Panc1 (cell line): Measurements from ENCODE around the gene OSTF1. TPM values are rescaled to one million over a fixed set of nuclear protein-coding genes. Genes with fewer than 3 reads are reported as not detected.

Experiments used
- ATAC-seq: fragments of 200-7000 bp; cut with Tn5 transposase; 2 replicates; pipeline ENCODE4 v1.9.1; 2020; ENCODE audit warnings: mild to moderate bottlenecking, moderate library complexity
- BruUV-seq: library from RNA; stranded (reverse); fragments of 400-500 nt; replicated peaks from 2 replicates; lab custom pipeline; 2021; lab: Mats Ljungman, UMichigan
- CTCF ChIA-PET: fragments of 300-600 bp; sonication (Branson Sonifier 250); formaldehyde crosslinking; loops from one replicate; lab custom pipeline; 2022; ENCODE audit warnings: antibody characterized with exemption; lab: Charles Lee
- POLR2A ChIA-PET: fragments of 300-600 bp; sonication (Branson Sonifier 250); formaldehyde crosslinking; loops from one replicate; lab custom pipeline; 2022; ENCODE audit warnings: antibody characterized with exemption; lab: Charles Lee
- DNase-seq: peaks from one replicate; pipeline ENCODE4 v3.0.0-alpha.2; 2010; ENCODE audit warnings: low read depth, low spot score
- H3K27ac ChIP-seq: 2 replicates; pipeline ENCODE4 v1.5.1; 2011; ENCODE audit warnings: mild to moderate bottlenecking, low read length, inconsistent platforms
- H3K27me3 ChIP-seq: fragments of 200-500 bp; sonication (Bioruptor generic); 2 replicates; pipeline ENCODE4 v1.6.0; 2014; ENCODE audit warnings: low read length, inconsistent platforms; ENCODE audit not compliant: control insufficient read depth, insufficient read depth
- H3K36me3 ChIP-seq: fragments of 200-500 bp; sonication (Bioruptor generic); 2 replicates; pipeline ENCODE4 v1.5.1; 2014; ENCODE audit warnings: inconsistent platforms, mild to moderate bottlenecking, low read length, moderate library complexity; ENCODE audit not compliant: control insufficient read depth, insufficient read depth
- H3K4me1 ChIP-seq: 2 replicates; pipeline ENCODE4 v1.5.1; 2011; ENCODE audit warnings: inconsistent platforms, mild to moderate bottlenecking, low read length, moderate library complexity; ENCODE audit not compliant: control insufficient read depth, insufficient read depth
- H3K4me3 ChIP-seq, 2 experiments: 2 replicates each; pipeline ENCODE4 v1.5.1; 2011 to 2012; ENCODE audit warnings: low read depth in 2 of 2, low read length in 2 of 2, mild to moderate bottlenecking in 2 of 2, inconsistent platforms in 1 of 2, moderate library complexity in 1 of 2
- H3K9me3 ChIP-seq: fragments of 200-500 bp; sonication (Bioruptor generic); 2 replicates; pipeline ENCODE4 v1.5.1; 2014; ENCODE audit warnings: low read depth, mild to moderate bottlenecking, inconsistent platforms, low read length, moderate library complexity; ENCODE audit not compliant: control insufficient read depth, insufficient read depth
- POLR2AphosphoS5 ChIP-seq: IDR thresholded peaks from 2 replicates; pipeline ENCODE4 v1.6.1; 2012; ENCODE audit warnings: mild to moderate bottlenecking, low read depth, low read length, moderate library complexity
- SIN3A ChIP-seq: IDR thresholded peaks from 2 replicates; pipeline ENCODE4 v1.6.1; 2012; ENCODE audit warnings: low read depth, mild to moderate bottlenecking, low read length, moderate library complexity, borderline replicate concordance; ENCODE audit not compliant: insufficient read depth
- TCF7L2 ChIP-seq: IDR thresholded peaks from 2 replicates; pipeline ENCODE4 v1.6.1; 2011; ENCODE audit warnings: mild to moderate bottlenecking, low read depth, low read length, inconsistent platforms
- in situ Hi-C: cut with HindIII; loops from 2 replicates; pipeline ENCODE4 v1.10.0; 2016; ENCODE audit warnings: low sequenced_read_pairs, low pct_unique_long_range_greater_than_20kb
- intact Hi-C: fragments of 100-400 bp; cut with micrococcal nuclease; formaldehyde crosslinking; loops from one replicate; pipeline ENCODE4 v1.10.0; 2022; ENCODE audit not compliant: unreplicated experiment
- total RNA-seq: library from RNA; stranded (reverse); gene quantifications from one replicate; pipeline ENCODE4 v1.2.1, GENCODE V29; 2021; ENCODE audit not compliant: unreplicated experiment
- TF ChIP-seq, protein P1 (sequence below), 2 experiments: IDR thresholded peaks; 2 replicates each; pipeline ENCODE4 v1.6.1; 2011 to 2012; ENCODE audit warnings: low read depth in 2 of 2, control low read depth in 1 of 2, low read length in 1 of 2, mild to moderate bottlenecking in 1 of 2, moderate library complexity in 1 of 2; ENCODE audit not compliant: insufficient read depth in 1 of 2
- TF ChIP-seq, protein P2 (sequence below): fragments of 450-650 bp; IDR thresholded peaks from 2 replicates; pipeline ENCODE4 v1.5.1; 2017; ENCODE audit warnings: mild to moderate bottlenecking

OSTF1 gene
- total RNA-seq, 1 experiment from 2014 or later: 24.6 TPM

DNA sequence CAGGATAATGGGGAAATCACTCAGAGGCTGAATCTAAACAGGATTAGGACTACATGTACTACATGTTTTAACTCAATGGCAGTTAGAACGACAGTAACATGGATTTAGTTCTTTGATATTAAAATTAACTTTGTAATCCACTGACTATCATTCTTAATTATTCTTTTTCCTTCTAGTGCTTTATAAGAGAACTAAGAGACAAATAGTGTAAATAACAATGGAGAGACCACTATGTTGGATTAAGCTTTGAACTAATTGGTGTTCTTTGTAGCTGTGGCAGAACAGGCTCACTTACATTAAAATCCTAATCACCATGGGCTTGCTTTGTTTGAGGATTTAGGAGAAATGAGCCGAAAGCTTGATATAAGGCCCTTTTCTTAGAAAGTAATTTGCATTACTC lies 19.1 kb upstream of the OSTF1 start:
- BruUV-seq: no TSS peak
- intact Hi-C loops (no loop called here), in situ Hi-C loops (no loop called here)
- H3K36me3 ChIP-seq: no peaks in the 10 kb centered on the region
- no peaks in the 10 kb centered on the region for H3K9me3 ChIP-seq
- no peak overlapping the region for H3K4me3 ChIP-seq
- TF ChIP-seq SIN3A (no peak), TCF7L2 (no peak)
- no peak for ATAC-seq
- no peaks in the 10 kb centered on the region for H3K4me1 ChIP-seq
- DNase-seq: no peak
- POLR2A ChIA-PET: no interaction called here
- no peaks in the 10 kb centered on the region for H3K27me3 ChIP-seq
- no peak overlapping the region for H3K27ac ChIP-seq
- CTCF ChIA-PET: no interaction called here

DNA sequence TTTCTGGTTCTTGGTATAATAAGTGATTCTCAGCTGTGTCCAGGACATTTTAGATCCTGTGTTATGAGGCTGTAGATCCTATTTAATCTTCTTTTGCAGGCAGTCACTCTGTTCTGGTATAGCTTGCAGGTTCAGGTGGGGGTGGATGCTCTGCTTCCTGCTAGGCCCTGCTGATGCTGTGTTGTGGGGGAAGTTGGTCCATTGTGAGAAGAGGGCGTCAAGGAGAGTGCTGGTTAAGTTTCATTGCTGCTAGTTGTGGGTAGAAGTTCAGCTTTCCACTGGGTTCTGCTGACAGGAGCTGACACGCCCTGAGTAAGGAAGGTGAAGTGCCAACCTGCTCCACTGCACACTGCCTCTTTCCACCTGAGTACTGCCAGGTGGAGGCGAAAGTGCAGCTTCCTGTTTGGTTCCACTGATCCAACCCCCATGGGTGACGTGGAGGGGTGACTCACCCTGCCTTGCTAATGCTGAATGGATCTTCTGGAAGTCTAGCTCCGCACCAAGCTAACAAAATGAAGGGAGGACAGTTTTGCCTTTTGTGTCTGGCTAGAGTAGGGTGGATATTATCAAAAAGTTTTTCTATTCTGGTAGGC lies 16.7 kb upstream of the OSTF1 start:
- Histone ChIP-seq H3K4me1 (no peaks in the 10 kb centered on the region), H3K27ac (no peak overlapping the region), H3K36me3 (no peaks in the 10 kb centered on the region), H3K4me3 (no peak overlapping the region), H3K9me3 (no peaks in the 10 kb centered on the region), H3K27me3 (no peaks in the 10 kb centered on the region)
- CTCF ChIA-PET: no interaction called here
- ATAC-seq (no peak), DNase-seq (no peak)
- intact Hi-C loops: no loop called here
- POLR2A ChIA-PET: no interaction called here
- BruUV-seq: no TSS peak
- TF ChIP-seq POLR2AphosphoS5 (no peak), SIN3A (no peak), TCF7L2 (no peak)
- TF ChIP-seq, protein P1, sequence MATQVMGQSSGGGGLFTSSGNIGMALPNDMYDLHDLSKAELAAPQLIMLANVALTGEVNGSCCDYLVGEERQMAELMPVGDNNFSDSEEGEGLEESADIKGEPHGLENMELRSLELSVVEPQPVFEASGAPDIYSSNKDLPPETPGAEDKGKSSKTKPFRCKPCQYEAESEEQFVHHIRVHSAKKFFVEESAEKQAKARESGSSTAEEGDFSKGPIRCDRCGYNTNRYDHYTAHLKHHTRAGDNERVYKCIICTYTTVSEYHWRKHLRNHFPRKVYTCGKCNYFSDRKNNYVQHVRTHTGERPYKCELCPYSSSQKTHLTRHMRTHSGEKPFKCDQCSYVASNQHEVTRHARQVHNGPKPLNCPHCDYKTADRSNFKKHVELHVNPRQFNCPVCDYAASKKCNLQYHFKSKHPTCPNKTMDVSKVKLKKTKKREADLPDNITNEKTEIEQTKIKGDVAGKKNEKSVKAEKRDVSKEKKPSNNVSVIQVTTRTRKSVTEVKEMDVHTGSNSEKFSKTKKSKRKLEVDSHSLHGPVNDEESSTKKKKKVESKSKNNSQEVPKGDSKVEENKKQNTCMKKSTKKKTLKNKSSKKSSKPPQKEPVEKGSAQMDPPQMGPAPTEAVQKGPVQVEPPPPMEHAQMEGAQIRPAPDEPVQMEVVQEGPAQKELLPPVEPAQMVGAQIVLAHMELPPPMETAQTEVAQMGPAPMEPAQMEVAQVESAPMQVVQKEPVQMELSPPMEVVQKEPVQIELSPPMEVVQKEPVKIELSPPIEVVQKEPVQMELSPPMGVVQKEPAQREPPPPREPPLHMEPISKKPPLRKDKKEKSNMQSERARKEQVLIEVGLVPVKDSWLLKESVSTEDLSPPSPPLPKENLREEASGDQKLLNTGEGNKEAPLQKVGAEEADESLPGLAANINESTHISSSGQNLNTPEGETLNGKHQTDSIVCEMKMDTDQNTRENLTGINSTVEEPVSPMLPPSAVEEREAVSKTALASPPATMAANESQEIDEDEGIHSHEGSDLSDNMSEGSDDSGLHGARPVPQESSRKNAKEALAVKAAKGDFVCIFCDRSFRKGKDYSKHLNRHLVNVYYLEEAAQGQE (IDR thresholded peaks at IDR 0.05; ENCODE audit: insufficient read depth in 1 of 2, low read depth in 2 of 2, low read length in 1 of 2): no peak
- TF ChIP-seq, protein P2, sequence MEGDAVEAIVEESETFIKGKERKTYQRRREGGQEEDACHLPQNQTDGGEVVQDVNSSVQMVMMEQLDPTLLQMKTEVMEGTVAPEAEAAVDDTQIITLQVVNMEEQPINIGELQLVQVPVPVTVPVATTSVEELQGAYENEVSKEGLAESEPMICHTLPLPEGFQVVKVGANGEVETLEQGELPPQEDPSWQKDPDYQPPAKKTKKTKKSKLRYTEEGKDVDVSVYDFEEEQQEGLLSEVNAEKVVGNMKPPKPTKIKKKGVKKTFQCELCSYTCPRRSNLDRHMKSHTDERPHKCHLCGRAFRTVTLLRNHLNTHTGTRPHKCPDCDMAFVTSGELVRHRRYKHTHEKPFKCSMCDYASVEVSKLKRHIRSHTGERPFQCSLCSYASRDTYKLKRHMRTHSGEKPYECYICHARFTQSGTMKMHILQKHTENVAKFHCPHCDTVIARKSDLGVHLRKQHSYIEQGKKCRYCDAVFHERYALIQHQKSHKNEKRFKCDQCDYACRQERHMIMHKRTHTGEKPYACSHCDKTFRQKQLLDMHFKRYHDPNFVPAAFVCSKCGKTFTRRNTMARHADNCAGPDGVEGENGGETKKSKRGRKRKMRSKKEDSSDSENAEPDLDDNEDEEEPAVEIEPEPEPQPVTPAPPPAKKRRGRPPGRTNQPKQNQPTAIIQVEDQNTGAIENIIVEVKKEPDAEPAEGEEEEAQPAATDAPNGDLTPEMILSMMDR: no peak
- in situ Hi-C loops: no loop called here

DNA sequence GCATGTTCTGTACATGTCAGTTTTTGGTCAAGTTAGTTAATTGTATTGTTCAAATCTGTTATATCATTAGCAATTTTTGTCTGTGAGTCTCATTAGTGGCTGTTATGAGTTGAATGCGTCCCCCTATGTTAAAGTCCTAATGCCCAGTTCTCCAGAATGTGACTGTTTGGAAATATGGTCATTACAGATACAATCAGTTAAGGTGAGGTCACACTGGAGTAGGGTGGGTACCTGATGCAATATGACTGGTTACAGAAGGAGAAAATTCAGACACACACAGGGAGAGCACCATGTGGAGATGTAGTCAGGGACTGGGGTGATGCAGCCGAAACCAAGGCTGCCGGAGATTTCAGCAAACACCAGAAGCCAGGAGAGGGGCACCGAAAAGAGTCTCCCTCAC lies 15.4 kb upstream of the OSTF1 start:
- TF ChIP-seq TCF7L2 (no peak), POLR2AphosphoS5 (no peak)
- H3K27me3 ChIP-seq: no peaks in the 10 kb centered on the region
- H3K4me3 ChIP-seq: no peak overlapping the region
- ChIA-PET CTCF (no interaction called here), POLR2A (no interaction called here)
- no peak overlapping the region for H3K27ac ChIP-seq
- H3K36me3 ChIP-seq: no peaks in the 10 kb centered on the region
- no peaks in the 10 kb centered on the region for H3K9me3 ChIP-seq
- no TSS peak for BruUV-seq
- DNase-seq (no peak), ATAC-seq (no peak)
- intact Hi-C loops: no loop called here
- no peaks in the 10 kb centered on the region for H3K4me1 ChIP-seq
- in situ Hi-C loops: no loop called here
